ENCODE results near the gene NUBP2.
A peak's percentile ranks its signal among the peaks of the same experiment; 100 is the strongest.

Gene NUBP2, protein sequence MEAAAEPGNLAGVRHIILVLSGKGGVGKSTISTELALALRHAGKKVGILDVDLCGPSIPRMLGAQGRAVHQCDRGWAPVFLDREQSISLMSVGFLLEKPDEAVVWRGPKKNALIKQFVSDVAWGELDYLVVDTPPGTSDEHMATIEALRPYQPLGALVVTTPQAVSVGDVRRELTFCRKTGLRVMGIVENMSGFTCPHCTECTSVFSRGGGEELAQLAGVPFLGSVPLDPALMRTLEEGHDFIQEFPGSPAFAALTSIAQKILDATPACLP

DNA sequence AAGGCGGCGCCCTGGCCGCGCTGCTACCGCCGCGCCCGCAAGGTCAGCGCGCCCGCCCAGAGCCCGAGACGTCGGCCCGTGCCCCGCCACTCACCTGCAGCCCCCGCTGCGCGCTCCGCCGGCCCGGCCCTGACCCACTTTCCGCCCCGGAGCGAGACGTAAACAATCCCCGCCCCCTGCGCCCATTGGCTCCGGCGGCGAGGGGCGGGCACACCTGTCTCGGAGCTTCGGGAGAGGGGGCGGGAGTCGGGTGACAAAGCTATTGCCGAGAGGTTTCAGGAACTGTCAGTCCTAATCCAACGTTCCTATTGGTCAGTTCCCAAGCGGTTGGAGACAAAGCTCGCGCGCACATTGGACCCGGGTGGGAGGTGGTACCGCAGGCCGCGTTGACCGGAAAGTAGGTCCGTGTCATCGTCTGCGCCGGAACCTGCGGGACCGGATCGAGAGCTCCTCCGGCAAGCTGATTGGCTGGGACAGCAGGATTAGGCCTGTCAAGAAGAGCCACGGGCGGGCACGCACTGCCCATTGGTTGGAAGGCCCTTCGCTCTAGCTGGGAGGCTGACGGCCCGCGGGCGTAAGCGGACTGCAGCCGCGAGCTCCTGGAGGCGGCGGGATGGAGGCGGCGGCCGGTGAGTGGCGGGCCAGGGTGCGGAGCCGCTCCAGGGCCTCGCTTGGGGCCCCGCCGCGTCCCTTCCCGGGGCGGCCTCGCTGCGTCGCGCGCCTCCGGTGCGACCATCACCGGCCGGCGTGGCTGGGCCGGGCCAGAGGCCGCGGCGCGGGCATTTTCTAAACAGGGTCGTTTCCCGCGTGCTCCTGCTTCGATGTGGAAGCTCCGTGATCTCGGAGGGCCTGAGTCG lies at the start of gene NUBP2, which contains the start of gene SPSB3:
NUBP2 (plus strand) TSS at position 553 of the 857 bp plus-strand sequence; CDS start at position 614, 61 bp downstream.
SPSB3 (minus strand) TSS at position 164 of the 857 bp plus-strand sequence. CDS start 1,088 bp downstream, outside the sequence.
- in situ Hi-C loops (cut with MboI; ENCODE audit: low pct_unique_long_range_greater_than_20kb, low sequenced_read_pairs, unreplicated experiment): no loop called here
- TF ChIP-seq, protein P1, sequence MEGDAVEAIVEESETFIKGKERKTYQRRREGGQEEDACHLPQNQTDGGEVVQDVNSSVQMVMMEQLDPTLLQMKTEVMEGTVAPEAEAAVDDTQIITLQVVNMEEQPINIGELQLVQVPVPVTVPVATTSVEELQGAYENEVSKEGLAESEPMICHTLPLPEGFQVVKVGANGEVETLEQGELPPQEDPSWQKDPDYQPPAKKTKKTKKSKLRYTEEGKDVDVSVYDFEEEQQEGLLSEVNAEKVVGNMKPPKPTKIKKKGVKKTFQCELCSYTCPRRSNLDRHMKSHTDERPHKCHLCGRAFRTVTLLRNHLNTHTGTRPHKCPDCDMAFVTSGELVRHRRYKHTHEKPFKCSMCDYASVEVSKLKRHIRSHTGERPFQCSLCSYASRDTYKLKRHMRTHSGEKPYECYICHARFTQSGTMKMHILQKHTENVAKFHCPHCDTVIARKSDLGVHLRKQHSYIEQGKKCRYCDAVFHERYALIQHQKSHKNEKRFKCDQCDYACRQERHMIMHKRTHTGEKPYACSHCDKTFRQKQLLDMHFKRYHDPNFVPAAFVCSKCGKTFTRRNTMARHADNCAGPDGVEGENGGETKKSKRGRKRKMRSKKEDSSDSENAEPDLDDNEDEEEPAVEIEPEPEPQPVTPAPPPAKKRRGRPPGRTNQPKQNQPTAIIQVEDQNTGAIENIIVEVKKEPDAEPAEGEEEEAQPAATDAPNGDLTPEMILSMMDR (IDR thresholded peaks at IDR 0.05; ENCODE audit: extremely low read depth, insufficient read depth, missing control alignments): no peak
- DNase-seq (ENCODE audit: low spot score): peak; percentile 99

DNA sequence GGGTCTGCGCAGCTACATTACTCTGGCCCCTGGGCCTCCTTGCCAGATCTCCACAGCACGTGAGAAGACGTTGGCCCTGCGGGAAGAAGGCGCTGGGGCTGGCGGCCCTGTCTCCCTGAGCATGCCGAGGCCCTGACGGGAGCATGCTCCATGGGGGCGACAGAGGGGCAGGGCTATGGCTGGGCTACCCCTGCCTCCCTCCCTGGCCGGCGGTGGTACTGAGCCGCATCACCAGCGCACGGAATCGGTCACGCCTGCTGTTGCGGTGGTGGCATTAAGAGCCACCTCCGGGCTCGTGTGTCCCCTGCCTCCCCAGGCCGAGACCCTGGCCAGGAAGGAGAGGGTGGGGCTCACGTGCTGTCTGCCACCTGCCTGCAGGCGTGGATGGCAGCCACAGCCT lies 48.6 kb upstream of the NUBP2 start:
- TF ChIP-seq, protein P1 (IDR thresholded peaks at IDR 0.05; ENCODE audit: extremely low read depth, insufficient read depth, missing control alignments): no peak
- in situ Hi-C loops (cut with MboI; ENCODE audit: low pct_unique_long_range_greater_than_20kb, low sequenced_read_pairs, unreplicated experiment): no loop called here
- DNase-seq (ENCODE audit: low spot score): no peak

DNA sequence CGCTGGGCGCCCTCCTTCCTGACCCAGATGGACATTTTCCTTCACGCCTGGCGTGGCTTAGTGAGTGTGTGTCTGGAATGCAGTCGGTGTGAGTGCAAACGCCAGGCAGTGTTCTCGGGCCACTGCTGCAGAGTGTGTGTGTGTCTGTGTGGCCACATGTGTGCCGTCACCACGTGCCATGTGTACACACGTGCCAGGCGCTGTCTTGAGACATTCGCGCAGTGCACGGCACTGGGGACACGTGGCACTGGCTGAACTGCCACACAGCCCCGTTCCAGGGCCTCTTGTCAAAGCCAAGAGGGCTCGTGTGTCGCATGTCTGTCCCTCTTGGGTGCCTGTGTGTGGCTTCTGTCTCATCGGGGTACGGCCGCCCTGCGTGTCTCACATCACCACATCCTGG lies 47.9 kb upstream of the NUBP2 start:
- in situ Hi-C loops (cut with MboI; ENCODE audit: low pct_unique_long_range_greater_than_20kb, low sequenced_read_pairs, unreplicated experiment): no loop called here
- no peak for DNase-seq (ENCODE audit: low spot score)
- TF ChIP-seq, protein P1 (IDR thresholded peaks at IDR 0.05; ENCODE audit: extremely low read depth, insufficient read depth, missing control alignments): no peak

DNA sequence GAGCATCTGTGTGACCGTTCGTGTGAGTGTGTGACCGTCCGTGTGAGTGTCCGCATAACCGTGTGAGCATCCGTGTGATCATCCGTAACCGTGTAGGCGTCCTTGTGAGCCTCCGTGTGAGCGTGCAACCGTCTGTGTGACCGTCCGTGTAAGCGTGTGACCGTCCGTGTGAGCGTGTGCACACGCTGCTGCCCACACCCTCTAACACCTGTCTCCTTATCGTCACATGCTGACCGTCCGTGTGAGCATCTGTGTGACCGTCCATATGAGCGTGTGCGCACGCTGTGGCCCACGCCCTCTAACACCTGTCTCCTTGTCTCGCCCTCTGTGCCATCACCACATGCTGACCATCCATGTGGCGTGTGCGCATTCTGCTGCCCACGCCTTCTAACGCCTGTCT lies 42.5 kb upstream of the NUBP2 start:
- TF ChIP-seq, protein P1 (IDR thresholded peaks at IDR 0.05; ENCODE audit: extremely low read depth, insufficient read depth, missing control alignments): no peak
- in situ Hi-C loops (cut with MboI; ENCODE audit: low pct_unique_long_range_greater_than_20kb, low sequenced_read_pairs, unreplicated experiment): no loop called here
- DNase-seq (ENCODE audit: low spot score): no peak

DNA sequence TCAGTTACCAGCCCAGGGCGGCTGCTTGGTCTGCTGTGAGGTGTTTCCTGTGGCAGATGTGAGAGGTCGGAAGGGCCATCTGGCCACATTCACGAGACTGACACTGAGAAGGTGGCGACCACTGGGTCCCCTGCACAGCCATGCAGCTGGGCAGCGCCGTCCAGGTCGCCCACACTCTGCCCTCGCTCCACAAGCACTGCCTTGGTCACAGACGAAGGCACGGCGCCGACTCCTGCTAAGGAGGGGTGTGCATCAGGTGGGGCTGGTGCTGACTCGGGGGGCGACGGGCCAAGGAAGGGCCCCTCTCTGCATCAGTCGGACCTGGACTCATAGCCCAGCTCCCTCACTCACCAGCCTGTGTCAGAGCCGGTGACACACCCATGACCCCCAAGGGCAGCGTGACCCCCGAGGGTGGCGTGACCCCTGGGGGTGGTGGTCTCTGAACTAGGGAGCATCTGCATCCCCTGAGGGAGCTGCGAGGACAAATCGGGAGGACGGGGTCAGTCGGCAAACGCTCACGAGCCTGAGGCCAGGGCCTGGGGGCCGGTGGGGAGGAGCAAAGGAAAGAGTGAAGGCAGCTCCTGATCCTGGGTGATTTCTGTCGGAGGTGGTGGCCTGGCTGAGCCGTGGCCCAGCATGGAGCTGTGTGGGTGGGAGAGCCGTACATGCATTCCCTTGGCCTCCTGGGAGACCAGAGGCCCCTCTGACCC lies 41.8 kb upstream of the NUBP2 start:
- TF ChIP-seq, protein P1 (IDR thresholded peaks at IDR 0.05; ENCODE audit: extremely low read depth, insufficient read depth, missing control alignments): no peak
- DNase-seq (ENCODE audit: low spot score): no peak
- in situ Hi-C loops (cut with MboI; ENCODE audit: low pct_unique_long_range_greater_than_20kb, low sequenced_read_pairs, unreplicated experiment): no loop called here

DNA sequence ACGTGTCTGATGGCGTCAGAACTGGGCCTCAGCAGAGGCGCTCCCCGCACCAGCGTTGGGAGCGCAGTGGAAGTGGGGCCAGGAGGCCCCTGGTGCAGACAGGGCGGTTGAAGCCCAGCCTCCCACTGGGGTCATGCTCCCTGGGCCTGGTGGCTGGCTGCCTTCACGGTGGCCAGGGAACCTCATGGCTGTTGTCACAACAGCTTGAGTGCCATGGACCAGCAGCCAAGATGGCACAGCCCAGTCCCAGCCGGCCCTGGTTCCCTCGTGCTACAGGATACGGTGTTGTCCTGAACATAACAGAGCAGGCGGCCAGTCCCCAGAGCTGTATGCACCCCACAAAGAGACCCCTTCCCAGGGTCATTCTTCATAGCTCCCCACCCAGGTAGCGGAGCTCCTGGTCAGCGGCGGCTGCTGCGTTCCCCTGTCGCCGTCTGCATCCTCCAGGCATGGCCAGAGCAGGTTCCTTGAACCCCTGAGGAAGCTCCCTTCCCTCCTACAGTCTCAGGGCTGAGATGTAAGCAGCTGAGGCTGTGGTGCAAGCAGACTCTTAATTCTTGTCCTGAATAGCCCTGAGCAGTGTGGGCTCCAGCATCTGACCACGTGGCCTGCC lies 41.1 kb upstream of the NUBP2 start:
- TF ChIP-seq, protein P1 (IDR thresholded peaks at IDR 0.05; ENCODE audit: extremely low read depth, insufficient read depth, missing control alignments): no peak
- no peak for DNase-seq (ENCODE audit: low spot score)
- in situ Hi-C loops (cut with MboI; ENCODE audit: low pct_unique_long_range_greater_than_20kb, low sequenced_read_pairs, unreplicated experiment): no loop called here

Data from GM13977 (cell line).